ENCODE measurements around the gene CDK19.

DNA sequence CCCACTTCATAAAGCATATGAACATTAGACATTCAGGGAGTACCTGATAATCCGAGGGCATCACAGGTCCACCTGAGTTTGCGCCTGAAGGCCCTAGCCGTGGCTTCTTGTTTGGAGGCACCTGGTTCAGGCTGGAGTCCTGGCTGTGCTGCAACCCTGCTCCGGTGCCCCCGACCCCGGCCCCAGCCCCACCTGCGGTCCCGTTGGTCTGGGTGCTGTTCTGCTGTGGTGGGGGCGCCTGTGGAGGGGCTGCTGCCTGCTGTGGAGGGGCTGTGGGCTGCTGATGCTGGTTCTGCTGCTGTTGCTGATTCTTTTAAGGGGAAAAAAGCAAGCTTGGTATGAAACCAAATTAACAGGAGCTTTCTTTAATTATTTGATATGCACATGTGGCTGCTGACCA lies 194.2 kb downstream of the CDK19 start:
- no peak for TF ChIP-seq EZH2 (IDR thresholded peaks at IDR 0.05; ENCODE audit: insufficient read depth, poor library complexity, severe bottlenecking)
- no peak for TF ChIP-seq EZH2phosphoT487 (IDR thresholded peaks at IDR 0.05; ENCODE audit: insufficient read depth, low read depth)

Measured in GM23248 (cell line).